ENCODE measurements around the gene GOLT1A.

The GOLT1A gene

DNA sequence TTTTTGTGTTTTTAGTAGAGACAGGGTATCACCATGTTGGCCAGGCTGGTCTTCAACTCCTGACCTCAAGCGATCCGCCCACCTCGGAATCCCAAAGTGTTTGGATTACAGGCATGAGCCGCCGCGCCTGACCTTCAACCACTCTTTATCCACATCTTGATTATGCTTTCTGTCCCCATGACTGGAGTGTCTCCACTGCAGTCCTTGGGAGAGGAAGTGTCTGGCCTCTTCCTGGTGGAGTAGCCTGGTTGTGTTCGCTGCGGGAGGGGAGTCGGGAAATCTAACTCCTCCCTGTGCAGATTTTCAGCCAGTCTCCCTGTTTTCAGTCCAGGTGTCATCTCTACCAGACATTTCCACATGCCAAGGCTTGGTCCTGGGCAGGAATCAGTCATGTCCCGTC lies 27.2 kb downstream of the GOLT1A start:
- H3K27ac ChIP-seq (ENCODE audit: low read length), result no peak overlapping the region
- H3K27me3 ChIP-seq (ENCODE audit: insufficient read depth, low read length), result peaks cover 48% of the 10 kb centered on the region
- H3K9ac ChIP-seq (ENCODE audit: low read depth, low read length), result no peak overlapping the region
- H3K9me3 ChIP-seq (ENCODE audit: insufficient read depth, low read depth, low read length), result no peaks in the 10 kb centered on the region
- H3K4me3 ChIP-seq (ENCODE audit: low read length), result no peak overlapping the region
- H3K4me1 ChIP-seq (ENCODE audit: insufficient read depth, low read length), result no peaks in the 10 kb centered on the region; the same call in 1 of the 2 replicates
- H3K36me3 ChIP-seq (ENCODE audit: insufficient read depth, low read depth, low read length), result no peaks in the 10 kb centered on the region

DNA sequence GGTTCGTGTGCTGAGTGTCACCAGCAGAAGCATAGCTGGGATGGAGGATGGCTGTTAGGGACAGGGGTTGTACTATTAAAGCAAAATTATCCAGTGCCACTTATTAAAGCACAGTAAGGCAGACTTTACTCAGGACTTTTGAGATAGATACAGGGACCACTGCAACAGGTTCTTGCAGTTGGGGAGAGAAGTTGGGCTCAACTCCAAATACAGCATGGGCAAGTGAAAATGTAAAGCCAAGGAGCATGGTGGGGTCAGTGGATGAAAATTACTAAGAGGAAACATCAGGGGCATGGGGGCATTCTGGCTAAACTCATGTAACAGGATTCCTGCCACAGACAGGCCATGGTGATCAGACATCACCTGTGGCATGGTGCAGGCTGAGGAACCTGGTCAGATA lies 32.7 kb downstream of the GOLT1A start:
- Histone ChIP-seq H3K4me3 (ENCODE audit: low read length) (no peak overlapping the region), H3K36me3 (ENCODE audit: insufficient read depth, low read depth, low read length) (no peaks in the 10 kb centered on the region), H3K4me1 (ENCODE audit: insufficient read depth, low read length) (no peaks in the 10 kb centered on the region), H3K27me3 (ENCODE audit: insufficient read depth, low read length) (peaks cover 4% of the 10 kb centered on the region; the same call in 1 of the 2 replicates), H3K27ac (ENCODE audit: low read length) (no peak overlapping the region), H3K9me3 (ENCODE audit: insufficient read depth, low read depth, low read length) (no peaks in the 10 kb centered on the region), H3K9ac (ENCODE audit: low read depth, low read length) (no peak overlapping the region)

DNA sequence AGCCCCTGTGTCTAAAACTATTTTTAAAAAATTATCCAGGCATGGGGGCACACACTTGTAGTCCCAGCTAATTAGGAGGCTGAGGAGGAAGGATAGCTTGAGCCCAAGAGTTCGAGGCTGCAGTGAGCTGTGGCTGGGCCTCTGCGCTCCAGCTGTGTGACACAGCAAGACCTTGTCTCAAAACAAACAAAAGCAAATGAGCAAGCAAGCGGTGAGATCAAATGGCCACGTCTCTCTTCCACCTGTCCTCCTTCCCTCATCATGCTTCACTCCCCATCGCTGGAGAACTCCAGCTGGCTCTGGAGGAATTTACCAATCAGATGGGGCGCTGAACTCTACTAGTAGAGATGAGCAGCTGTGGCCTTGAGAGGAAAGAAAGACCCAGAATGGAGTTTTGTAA lies 33.7 kb downstream of the GOLT1A start:
- Histone ChIP-seq H3K4me3 (ENCODE audit: low read length) (no peak overlapping the region), H3K27me3 (ENCODE audit: insufficient read depth, low read length) (peaks cover 5% of the 10 kb centered on the region; the same call in 1 of the 2 replicates), H3K27ac (ENCODE audit: low read length) (no peak overlapping the region), H3K9me3 (ENCODE audit: insufficient read depth, low read depth, low read length) (no peaks in the 10 kb centered on the region), H3K4me1 (ENCODE audit: insufficient read depth, low read length) (no peaks in the 10 kb centered on the region), H3K36me3 (ENCODE audit: insufficient read depth, low read depth, low read length) (no peaks in the 10 kb centered on the region), H3K9ac (ENCODE audit: low read depth, low read length) (no peak overlapping the region)

DNA sequence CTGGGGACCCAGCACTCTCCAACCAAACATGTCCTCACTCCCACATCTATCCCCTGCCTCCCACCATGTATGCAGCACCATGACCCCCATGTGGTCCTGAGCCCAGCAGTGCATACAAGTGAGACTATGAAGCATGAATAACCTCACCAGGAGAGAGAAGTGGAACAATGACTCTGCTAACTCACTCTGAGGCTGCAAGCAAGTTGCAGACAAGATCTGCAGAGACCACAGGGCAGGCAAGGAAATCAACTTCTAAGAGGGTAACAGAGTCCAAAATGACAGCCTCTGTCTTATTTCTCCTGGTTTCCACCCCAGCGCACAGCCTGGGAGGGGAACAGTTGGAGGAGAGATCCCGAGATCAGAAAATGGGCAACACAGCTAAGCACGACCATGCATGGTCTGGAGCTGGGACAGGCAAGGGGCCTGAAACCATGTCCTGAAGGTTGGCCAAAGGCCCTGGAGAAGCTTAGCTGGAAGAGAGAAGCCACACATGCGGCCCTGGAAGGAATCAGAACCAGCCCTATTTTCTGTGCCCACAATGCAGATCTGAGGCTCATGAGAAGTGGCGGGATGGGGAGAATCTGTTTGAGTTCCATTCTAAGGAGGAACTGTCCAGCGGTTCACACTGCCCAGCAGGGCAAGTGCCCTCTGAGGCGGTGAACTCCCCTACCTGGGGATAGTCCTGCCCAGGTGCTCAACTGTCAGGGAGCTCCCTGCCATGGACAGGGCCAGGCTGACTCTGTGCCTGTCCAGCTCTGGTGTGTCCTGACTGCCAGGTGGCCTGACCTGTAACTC lies 35.1 kb downstream of the GOLT1A start:
- H3K4me1 ChIP-seq (ENCODE audit: insufficient read depth, low read length), result no peaks in the 10 kb centered on the region
- H3K27ac ChIP-seq (ENCODE audit: low read length), result no peak overlapping the region
- H3K4me3 ChIP-seq (ENCODE audit: low read length), result no peak overlapping the region
- H3K36me3 ChIP-seq (ENCODE audit: insufficient read depth, low read depth, low read length), result no peaks in the 10 kb centered on the region
- no peaks in the 10 kb centered on the region for H3K9me3 ChIP-seq (ENCODE audit: insufficient read depth, low read depth, low read length)
- H3K27me3 ChIP-seq (ENCODE audit: insufficient read depth, low read length), result peaks cover 9% of the 10 kb centered on the region; the same call in 1 of the 2 replicates
- no peak overlapping the region for H3K9ac ChIP-seq (ENCODE audit: low read depth, low read length)

DNA sequence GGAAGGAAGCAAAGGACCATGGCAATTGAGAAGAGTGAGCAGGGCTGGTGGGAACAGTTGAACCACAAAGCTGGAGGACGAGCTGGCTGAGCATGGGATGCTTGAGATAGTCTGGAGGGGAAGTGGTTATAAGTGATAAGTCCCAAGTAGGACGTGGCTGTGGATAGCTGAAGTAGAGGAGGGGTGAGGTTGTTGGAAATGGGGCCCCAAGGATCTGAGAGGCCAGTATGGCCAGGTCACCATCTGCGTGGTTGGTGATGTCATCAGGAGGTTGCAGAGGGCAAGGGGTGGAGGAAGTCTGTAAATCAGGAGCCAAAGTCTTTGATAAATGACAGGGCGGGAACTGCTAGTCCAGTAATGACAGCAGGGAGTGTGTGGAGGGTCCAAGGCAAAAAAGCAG lies 36.7 kb downstream of the GOLT1A start:
- no peaks in the 10 kb centered on the region for H3K36me3 ChIP-seq (ENCODE audit: insufficient read depth, low read depth, low read length)
- no peaks in the 10 kb centered on the region for H3K4me1 ChIP-seq (ENCODE audit: insufficient read depth, low read length)
- no peak overlapping the region for H3K4me3 ChIP-seq (ENCODE audit: low read length)
- H3K9ac ChIP-seq (ENCODE audit: low read depth, low read length), result no peak overlapping the region
- peaks cover 9% of the 10 kb centered on the region; the same call in 1 of the 2 replicates for H3K27me3 ChIP-seq (ENCODE audit: insufficient read depth, low read length)
- no peak overlapping the region for H3K27ac ChIP-seq (ENCODE audit: low read length)
- no peaks in the 10 kb centered on the region for H3K9me3 ChIP-seq (ENCODE audit: insufficient read depth, low read depth, low read length)

DNA sequence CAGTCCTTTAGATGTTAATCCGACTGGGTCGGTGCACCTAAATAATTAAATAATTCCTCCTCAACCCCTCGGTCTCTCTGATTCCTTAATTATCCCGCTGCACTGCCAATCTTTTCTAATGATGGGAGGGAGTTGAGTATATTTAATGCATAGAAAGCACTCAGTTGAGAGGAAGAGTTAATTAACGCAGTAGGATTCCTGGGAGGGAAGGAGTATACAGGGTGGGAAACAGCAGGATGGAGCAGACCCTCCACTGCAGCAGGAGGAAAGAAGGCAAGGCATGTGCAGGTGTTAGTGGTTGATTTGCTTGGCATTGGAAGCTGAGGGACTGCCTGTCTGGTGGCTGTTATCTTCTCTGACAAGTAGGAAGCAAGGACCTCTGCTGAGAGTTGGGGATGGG lies 37.7 kb downstream of the GOLT1A start:
- no peaks in the 10 kb centered on the region for H3K4me1 ChIP-seq (ENCODE audit: insufficient read depth, low read length)
- H3K27ac ChIP-seq (ENCODE audit: low read length), result no peak overlapping the region
- no peak overlapping the region for H3K4me3 ChIP-seq (ENCODE audit: low read length)

DNA sequence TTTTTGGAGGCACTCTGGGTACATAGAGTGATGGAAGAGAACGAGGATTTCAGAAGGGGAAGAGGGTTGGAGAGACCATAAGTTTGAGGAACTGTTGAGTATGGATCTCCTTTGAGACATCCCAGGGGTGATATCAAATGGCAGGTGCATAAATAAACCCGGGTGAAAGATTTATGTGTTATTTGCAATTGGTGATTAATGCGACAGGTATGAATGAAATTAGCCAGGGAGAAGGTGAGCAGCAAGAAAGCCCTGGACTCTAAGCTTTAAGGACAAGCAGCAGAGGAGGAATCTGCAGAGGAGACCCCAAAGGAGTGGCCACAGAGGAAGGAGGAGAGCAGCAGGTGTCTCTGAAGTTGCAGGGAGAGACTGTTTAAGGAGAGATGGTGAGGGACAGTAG lies 38.8 kb downstream of the GOLT1A start:
- Histone ChIP-seq H3K9ac (ENCODE audit: low read depth, low read length) (no peak overlapping the region), H3K27me3 (ENCODE audit: insufficient read depth, low read length) (peaks cover 9% of the 10 kb centered on the region; the same call in 1 of the 2 replicates), H3K4me3 (ENCODE audit: low read length) (no peak overlapping the region), H3K9me3 (ENCODE audit: insufficient read depth, low read depth, low read length) (peaks cover 10% of the 10 kb centered on the region), H3K27ac (ENCODE audit: low read length) (no peak overlapping the region), H3K36me3 (ENCODE audit: insufficient read depth, low read depth, low read length) (no peaks in the 10 kb centered on the region), H3K4me1 (ENCODE audit: insufficient read depth, low read length) (no peaks in the 10 kb centered on the region)

More for the DNA sequence above, 37.7 kb downstream of the GOLT1A start:
- H3K9me3 ChIP-seq (ENCODE audit: insufficient read depth, low read depth, low read length), result no peaks in the 10 kb centered on the region
- no peak overlapping the region for H3K9ac ChIP-seq (ENCODE audit: low read depth, low read length)
- peaks cover 9% of the 10 kb centered on the region; the same call in 1 of the 2 replicates for H3K27me3 ChIP-seq (ENCODE audit: insufficient read depth, low read length)
- H3K36me3 ChIP-seq (ENCODE audit: insufficient read depth, low read depth, low read length), result no peaks in the 10 kb centered on the region

DNA sequence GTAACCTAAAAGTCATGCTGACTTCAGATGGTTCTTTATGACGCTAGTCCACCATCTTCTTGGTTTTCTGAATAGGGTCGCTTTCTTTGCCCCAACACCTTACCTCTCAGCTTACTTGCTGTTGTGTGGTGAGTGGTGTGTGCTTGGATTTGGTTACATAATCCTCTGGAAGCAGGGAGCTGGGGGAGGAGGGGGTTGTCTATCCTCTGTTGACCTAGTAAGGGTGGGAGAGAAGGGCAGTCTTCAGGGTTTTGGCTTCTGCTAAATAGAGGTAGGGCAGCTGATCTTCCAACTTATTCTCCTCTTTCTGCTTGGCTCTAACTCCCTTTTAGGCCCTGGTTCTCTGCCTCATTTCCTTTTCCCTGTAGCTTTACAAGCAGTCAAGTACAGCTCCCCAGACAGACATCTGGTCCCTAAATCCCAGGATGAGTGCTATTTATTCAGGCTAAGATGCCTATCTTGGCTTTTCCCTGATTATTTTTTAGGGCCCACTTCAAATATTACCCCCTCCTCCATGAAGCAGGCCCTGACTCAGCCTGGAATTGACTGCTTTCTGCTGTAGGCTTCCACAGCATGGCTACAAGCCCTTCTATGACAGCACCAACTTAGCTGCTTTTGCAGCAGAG lies 41.3 kb downstream of the GOLT1A start:
- peaks cover 9% of the 10 kb centered on the region; the same call in 1 of the 2 replicates for H3K27me3 ChIP-seq (ENCODE audit: insufficient read depth, low read length)
- no peaks in the 10 kb centered on the region for H3K4me1 ChIP-seq (ENCODE audit: insufficient read depth, low read length)
- H3K9me3 ChIP-seq (ENCODE audit: insufficient read depth, low read depth, low read length), result peaks cover 26% of the 10 kb centered on the region
- no peak overlapping the region for H3K9ac ChIP-seq (ENCODE audit: low read depth, low read length)
- no peak overlapping the region for H3K4me3 ChIP-seq (ENCODE audit: low read length)
- no peak overlapping the region for H3K27ac ChIP-seq (ENCODE audit: low read length)
- no peaks in the 10 kb centered on the region for H3K36me3 ChIP-seq (ENCODE audit: insufficient read depth, low read depth, low read length)

DNA sequence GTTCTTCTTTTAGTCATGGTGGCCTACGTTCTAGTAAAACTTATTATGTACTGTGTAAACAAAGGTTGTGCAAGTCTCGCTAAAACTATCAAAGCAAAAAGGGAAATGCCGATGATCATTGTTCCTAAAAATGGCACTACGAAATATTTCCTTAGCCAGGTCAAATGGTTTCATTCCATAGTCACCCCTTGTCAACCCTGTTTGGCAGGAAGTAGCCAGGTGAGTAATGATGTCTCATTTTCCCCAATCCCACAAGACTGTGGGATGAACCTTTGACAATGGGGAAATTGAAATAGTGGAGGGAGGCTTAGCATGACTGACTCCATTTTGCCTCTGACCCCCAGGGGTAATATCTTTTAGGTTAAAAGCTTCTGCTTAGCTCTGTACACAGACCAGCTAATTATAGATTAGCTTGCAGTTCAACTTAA lies 42.0 kb downstream of the GOLT1A start:
- Histone ChIP-seq H3K27me3 (ENCODE audit: insufficient read depth, low read length) (peaks cover 9% of the 10 kb centered on the region; the same call in 1 of the 2 replicates), H3K9ac (ENCODE audit: low read depth, low read length) (no peak overlapping the region), H3K9me3 (ENCODE audit: insufficient read depth, low read depth, low read length) (peaks cover 26% of the 10 kb centered on the region), H3K4me1 (ENCODE audit: insufficient read depth, low read length) (no peaks in the 10 kb centered on the region), H3K27ac (ENCODE audit: low read length) (no peak overlapping the region), H3K36me3 (ENCODE audit: insufficient read depth, low read depth, low read length) (no peaks in the 10 kb centered on the region), H3K4me3 (ENCODE audit: low read length) (no peak overlapping the region)

DNA sequence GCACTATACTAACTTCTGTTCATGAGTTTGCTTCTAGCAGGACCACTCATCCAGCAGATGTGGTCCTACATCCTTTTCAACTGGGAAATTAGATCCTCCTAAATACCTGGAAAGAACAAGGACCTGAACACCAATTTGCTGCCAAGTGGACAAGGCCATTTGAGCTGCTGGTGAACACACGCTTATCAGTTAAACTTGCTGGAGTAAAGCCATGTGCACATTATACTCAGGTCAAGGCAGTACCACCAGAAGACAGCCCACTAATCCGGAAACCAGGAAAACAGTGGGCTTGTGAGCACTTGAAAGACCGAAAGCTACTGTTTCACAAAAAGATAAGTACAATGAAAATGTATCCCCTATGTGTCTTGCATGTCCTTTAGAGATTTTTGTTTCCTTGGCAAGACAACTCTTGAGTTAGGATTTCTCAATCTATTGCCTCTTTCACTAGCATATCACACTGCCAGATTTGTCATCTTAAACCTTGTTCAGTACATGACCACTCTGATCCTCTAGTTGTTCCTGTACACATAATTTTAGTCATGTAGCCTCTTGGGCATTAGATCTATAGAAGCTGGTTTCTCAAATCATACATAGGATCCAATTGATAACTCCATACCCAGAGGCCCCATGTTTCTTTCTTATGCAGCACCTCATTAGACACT lies 43.2 kb downstream of the GOLT1A start:
- H3K36me3 ChIP-seq (ENCODE audit: insufficient read depth, low read depth, low read length), result no peaks in the 10 kb centered on the region
- no peak overlapping the region for H3K4me3 ChIP-seq (ENCODE audit: low read length)
- H3K4me1 ChIP-seq (ENCODE audit: insufficient read depth, low read length), result no peaks in the 10 kb centered on the region
- peaks cover 26% of the 10 kb centered on the region for H3K9me3 ChIP-seq (ENCODE audit: insufficient read depth, low read depth, low read length)
- no peak overlapping the region for H3K27ac ChIP-seq (ENCODE audit: low read length)
- H3K9ac ChIP-seq (ENCODE audit: low read depth, low read length), result no peak overlapping the region
- H3K27me3 ChIP-seq (ENCODE audit: insufficient read depth, low read length), result peaks cover 4% of the 10 kb centered on the region; the same call in 1 of the 2 replicates

DNA sequence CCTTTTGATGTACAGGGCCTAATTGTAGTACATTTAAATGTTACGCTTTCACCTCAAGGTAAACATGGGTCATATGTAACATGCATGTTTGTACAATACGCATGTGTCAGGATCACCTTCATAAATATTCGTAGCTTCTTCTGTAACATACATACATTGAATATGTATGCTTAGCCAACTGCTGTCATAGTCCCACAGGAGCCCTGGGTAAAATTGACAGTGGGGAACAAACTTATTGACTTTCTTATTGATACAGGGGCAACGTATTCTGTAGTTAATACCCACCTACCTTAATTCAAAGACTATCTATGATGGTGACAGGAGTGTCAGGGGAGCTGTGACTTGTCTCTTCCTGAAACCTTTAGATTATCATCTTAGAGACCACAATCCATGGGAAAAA lies 43.9 kb downstream of the GOLT1A start:
- no peaks in the 10 kb centered on the region for H3K4me1 ChIP-seq (ENCODE audit: insufficient read depth, low read length)
- H3K9me3 ChIP-seq (ENCODE audit: insufficient read depth, low read depth, low read length), result peaks cover 26% of the 10 kb centered on the region
- H3K27me3 ChIP-seq (ENCODE audit: insufficient read depth, low read length), result peaks cover 4% of the 10 kb centered on the region; the same call in 1 of the 2 replicates
- no peak overlapping the region for H3K9ac ChIP-seq (ENCODE audit: low read depth, low read length)
- no peak overlapping the region for H3K27ac ChIP-seq (ENCODE audit: low read length)
- H3K36me3 ChIP-seq (ENCODE audit: insufficient read depth, low read depth, low read length), result no peaks in the 10 kb centered on the region
- H3K4me3 ChIP-seq (ENCODE audit: low read length), result no peak overlapping the region
